ENCODE measurements around the gene RUFY2.

The RUFY2 gene, protein sequence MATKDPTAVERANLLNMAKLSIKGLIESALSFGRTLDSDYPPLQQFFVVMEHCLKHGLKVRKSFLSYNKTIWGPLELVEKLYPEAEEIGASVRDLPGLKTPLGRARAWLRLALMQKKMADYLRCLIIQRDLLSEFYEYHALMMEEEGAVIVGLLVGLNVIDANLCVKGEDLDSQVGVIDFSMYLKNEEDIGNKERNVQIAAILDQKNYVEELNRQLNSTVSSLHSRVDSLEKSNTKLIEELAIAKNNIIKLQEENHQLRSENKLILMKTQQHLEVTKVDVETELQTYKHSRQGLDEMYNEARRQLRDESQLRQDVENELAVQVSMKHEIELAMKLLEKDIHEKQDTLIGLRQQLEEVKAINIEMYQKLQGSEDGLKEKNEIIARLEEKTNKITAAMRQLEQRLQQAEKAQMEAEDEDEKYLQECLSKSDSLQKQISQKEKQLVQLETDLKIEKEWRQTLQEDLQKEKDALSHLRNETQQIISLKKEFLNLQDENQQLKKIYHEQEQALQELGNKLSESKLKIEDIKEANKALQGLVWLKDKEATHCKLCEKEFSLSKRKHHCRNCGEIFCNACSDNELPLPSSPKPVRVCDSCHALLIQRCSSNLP

DNA sequence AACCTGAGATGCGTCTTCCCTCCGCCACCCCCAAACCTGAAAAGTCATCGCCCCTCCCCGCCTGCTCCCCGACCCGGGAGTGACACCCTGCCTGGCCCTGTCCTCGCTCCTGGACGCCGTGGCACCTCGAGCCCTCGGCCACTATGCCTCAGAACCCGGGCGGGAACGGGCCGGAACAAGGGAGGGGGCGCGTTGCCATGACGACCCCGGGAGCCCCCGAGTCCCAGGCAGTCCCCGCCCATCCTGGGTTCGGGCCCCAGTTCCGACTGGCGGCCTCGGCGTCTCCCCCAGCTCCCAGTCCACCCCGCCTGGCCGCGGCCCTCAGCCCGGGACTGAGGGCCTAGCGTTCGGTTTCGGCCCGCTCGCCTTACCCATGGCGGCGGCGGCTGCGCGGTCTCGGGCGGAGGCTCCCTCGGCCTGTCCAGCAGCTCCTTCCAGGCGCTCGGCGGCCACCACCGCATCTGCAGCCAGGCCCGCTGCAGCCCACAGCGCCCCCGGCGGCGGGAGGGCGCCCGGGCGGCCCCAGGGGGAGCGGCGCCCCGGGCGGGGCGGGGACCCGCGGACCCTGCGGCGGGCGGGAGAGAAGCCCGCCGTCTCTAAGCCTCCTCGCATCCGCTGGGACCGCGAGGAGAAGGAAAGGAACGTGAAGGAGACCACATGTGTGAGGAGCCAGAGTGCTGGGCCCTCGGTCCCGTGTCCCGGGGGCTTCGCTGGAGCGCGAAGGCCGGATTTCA is at the start of gene RUFY2:
RUFY2 (minus strand) TSS at position 463 of the 734 bp plus-strand sequence; CDS start at position 375, 88 bp downstream.
- DNase-seq: peak; percentile 87 to 92
- TF ChIP-seq GATA1 (IDR thresholded peaks at IDR 0.05; ENCODE audit: low read depth, low read length) (no peak), POLR2A (IDR thresholded peaks at IDR 0.05; ENCODE audit: low read length) (peak; percentile 69)

DNA sequence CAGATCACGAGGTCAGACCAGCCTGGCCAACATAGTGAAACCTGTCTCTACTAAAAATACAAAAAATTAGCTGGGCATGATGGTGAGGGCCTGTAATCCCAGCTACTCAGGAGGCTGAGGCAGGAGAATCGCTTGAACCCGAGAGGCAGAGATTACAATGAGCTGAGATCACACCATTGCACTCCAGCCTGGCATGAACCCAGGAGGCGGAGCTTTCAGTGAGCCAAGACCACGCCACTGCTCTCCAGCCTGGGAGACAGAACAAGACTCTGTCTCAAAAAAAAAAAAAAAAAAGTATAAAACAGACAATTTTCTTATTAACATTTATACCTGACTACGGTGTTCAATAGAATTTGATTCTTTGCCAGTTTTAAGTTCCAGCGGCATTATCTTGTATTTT is 42.6 kb upstream of the RUFY2 start:
- peak; percentile 16 to 49 for DNase-seq

- DNase-seq: no peak
- no peak for TF ChIP-seq GATA1 (IDR thresholded peaks at IDR 0.05; ENCODE audit: low read depth, low read length)
- TF ChIP-seq POLR2A (IDR thresholded peaks at IDR 0.05; ENCODE audit: low read length): no peak
These were observed 39.1 kb upstream of the RUFY2 start for GRCh38 chr10:68446179-68446578.

GRCh38 chr10:68442971-68443370 is 35.9 kb upstream of the RUFY2 start:
- no peak for DNase-seq
- no peak for TF ChIP-seq GATA1 (IDR thresholded peaks at IDR 0.05; ENCODE audit: low read depth, low read length)
- no peak for TF ChIP-seq POLR2A (IDR thresholded peaks at IDR 0.05; ENCODE audit: low read length)

GRCh38 chr10:68440898-68441297 is 33.8 kb upstream of the RUFY2 start:
- TF ChIP-seq GATA1 (IDR thresholded peaks at IDR 0.05; ENCODE audit: low read depth, low read length) (no peak), POLR2A (IDR thresholded peaks at IDR 0.05; ENCODE audit: low read length) (no peak)
- no peak for DNase-seq

DNA sequence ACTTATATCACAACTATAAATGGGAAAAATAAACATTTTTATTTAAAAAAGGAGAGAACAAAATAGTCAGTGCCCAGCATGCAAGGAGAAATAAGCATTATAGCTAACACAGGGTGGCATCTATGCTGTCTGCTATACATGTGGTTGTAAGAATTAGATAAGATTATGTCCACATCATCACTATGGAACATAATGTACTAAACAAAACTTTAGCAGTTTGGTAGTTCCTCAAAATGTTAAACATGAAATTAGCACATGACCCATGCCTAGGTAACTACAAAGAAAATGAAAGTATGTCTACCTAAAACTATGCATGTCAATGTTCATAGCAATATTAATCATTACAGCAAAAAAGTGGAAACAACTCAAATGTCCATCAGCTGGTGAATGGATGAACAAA is 28.7 kb upstream of the RUFY2 start:
- DNase-seq: no peak
- no peak for TF ChIP-seq POLR2A (IDR thresholded peaks at IDR 0.05; ENCODE audit: low read length)
- TF ChIP-seq GATA1 (IDR thresholded peaks at IDR 0.05; ENCODE audit: low read depth, low read length): no peak

GRCh38 chr10:68434657-68435056 is 27.6 kb upstream of the RUFY2 start:
- TF ChIP-seq POLR2A (IDR thresholded peaks at IDR 0.05; ENCODE audit: low read length) (no peak), GATA1 (IDR thresholded peaks at IDR 0.05; ENCODE audit: low read depth, low read length) (no peak)
- no peak for DNase-seq

DNA sequence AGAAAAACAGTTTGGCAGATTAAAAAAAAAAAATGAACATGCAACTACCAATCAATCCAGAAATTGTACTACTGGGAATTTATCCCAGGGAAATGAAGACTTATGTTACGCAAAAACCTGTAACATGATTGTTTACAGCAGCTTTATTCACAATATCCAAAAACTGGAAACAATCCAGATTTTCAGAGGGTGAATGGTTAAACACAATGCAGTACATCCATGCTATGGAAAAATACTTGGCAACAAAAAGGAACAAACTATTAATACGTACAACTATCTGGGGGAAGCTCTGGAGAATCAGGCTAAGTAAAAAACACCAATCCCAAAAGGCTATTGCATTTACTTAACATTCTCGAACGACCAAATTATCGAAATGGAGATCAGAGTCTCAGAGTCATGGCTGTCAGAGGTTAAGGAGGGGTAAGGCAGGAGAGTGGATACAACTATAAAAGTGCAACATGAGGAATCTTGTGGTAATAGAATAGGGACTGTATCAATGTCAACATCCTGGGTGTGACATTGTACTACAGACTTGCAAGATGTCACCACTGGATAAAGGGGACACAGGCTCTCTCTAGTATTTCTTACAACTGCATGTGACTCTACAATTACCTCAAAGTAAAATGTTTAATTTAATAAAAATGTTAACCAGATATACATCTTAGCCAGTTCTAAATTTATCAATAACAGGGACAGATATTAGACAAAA is 21.5 kb upstream of the RUFY2 start:
- DNase-seq: peak in 1 of 2 experiments; percentile 23
- TF ChIP-seq POLR2A (IDR thresholded peaks at IDR 0.05; ENCODE audit: low read length) (no peak), GATA1 (IDR thresholded peaks at IDR 0.05; ENCODE audit: low read depth, low read length) (no peak)

DNA sequence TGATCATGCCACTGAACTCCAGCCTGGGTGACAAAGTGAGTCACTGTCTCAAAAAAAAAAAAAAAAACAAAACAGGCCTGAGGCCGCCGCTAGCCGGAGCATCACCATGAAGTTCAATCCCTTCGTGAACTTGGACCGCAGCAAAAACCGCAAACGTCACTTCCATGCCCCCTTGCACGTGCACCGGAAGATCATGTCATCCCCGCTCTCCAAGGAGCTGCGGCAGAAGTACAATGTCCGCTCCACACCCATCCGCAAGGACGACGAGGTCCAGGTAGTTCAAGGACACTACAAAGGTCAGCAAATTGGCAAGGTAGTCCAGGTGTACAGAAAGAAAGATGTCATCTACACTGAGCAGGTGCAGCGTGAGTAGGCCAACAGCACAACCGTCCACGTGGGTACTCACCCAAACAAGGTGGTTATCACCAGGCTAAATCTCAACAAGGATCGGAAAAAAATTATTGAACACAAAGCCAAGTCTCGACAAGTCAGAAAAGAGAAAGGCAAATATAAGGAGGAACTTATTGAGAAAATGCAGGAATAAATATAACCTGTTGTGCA is 17.5 kb upstream of the RUFY2 start:
- no peak for DNase-seq
- TF ChIP-seq GATA1 (IDR thresholded peaks at IDR 0.05; ENCODE audit: low read depth, low read length) (no peak), POLR2A (IDR thresholded peaks at IDR 0.05; ENCODE audit: low read length) (no peak)

DNA sequence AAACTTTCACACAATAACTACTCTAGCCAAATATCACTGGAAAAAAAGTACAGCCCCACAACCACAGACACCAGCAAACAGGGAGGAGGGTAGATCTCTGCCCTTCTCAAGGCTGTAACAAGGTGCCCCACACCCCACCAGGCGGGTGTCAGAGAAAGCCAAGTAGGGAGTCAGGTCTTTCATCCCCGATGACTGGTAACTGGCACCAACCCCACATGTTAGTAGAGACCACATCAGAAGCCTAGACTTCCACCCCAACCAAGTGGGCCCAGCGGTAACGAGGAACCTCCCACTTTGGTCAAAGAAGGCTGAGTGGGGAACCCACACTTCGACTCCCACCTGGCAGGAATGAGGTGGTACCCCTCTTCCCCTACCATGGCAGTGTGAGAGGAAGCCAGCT is 16.4 kb upstream of the RUFY2 start:
- no peak for TF ChIP-seq GATA1 (IDR thresholded peaks at IDR 0.05; ENCODE audit: low read depth, low read length)
- no peak for TF ChIP-seq POLR2A (IDR thresholded peaks at IDR 0.05; ENCODE audit: low read length)
- DNase-seq: no peak

- no peak for DNase-seq
- no peak for TF ChIP-seq GATA1 (IDR thresholded peaks at IDR 0.05; ENCODE audit: low read depth, low read length)
- TF ChIP-seq POLR2A (IDR thresholded peaks at IDR 0.05; ENCODE audit: low read length): no peak
These were observed 12.3 kb upstream of the RUFY2 start for GRCh38 chr10:68419376-68419775.

DNA sequence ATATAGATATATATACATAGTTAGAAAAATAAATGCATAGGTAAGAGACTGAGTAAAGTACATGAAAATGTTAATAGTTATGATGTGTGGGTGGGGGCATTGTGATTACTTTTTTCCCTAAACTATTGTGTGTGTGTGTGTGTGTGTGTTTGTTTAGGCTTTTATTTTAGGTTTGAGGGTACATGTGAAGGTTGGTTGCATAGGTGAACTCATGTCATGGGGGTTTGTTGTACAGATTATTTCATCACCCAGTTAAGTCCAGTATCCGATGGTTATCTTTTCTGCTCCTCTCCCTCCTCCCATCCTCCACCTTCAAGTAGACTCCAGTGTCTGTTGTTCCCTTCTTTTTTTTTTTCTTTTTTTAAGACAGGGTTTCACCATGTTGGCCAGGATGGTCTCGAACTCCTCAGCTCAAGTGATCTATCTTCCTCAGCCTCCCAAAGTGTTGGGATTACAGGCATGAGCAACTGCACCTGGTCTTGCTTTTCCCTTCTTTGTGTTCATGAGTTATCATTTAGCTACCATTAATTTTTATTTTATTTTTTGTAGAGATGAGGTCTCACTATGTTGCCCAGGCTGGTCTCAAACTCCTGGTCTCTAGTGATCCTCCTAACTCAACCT is 1.9 kb upstream of the RUFY2 start:
- TF ChIP-seq GATA1 (IDR thresholded peaks at IDR 0.05; ENCODE audit: low read depth, low read length) (no peak), POLR2A (IDR thresholded peaks at IDR 0.05; ENCODE audit: low read length) (no peak)
- peak in 1 of 2 experiments; percentile 18 for DNase-seq

- DNase-seq: peak; percentile 67 to 73
These were observed 814 bp downstream of the RUFY2 start for GRCh38 chr10:68406111-68406814.

More at GRCh38 chr10:68406111-68406814, 814 bp downstream of the RUFY2 start:
- TF ChIP-seq GATA1 (IDR thresholded peaks at IDR 0.05; ENCODE audit: low read depth, low read length) (no peak), POLR2A (IDR thresholded peaks at IDR 0.05; ENCODE audit: low read length) (no peak)

All from erythroblast (primary cell).